Naive B cell (primary cell): ENCODE data around the gene FRMD4A. TPM values are rescaled to one million over a fixed set of nuclear protein-coding genes. Genes with fewer than 3 reads are reported as not detected.
A peak's percentile ranks its signal among the peaks of the same experiment; 100 is the strongest.
"Not testable (repeated sequence)": the region's sequence is repeated elsewhere in the genome, so short reads cannot be mapped to it uniquely, and the experiment has no call there.

Experiments
- ATAC-seq, 2 donors: fragments of 150-1000 bp; cut with Tn5 transposase; 2 replicates each; pipeline ENCODE4 v1.10.0; 2021; ENCODE audit warnings: low read depth in 2 of 2, mild to moderate bottlenecking in 2 of 2, moderate library complexity in 2 of 2
- DNase-seq: peaks from one replicate; pipeline ENCODE4 v3.0.0; 2022
- H3K27ac Mint-ChIP-seq, 6 donors: one replicate each; pipeline ENCODE4 v1.8.0; 2020 to 2022; ENCODE audit warnings: mild to moderate bottlenecking in 6 of 6, mixed read lengths in 6 of 6, moderate library complexity in 5 of 6, inconsistent platforms in 2 of 6
- H3K27me3 Mint-ChIP-seq, 3 donors: one replicate each; pipeline ENCODE4 v1.8.0; 2021 to 2022; ENCODE audit warnings: mixed read lengths in 3 of 3, mild to moderate bottlenecking in 1 of 3
- H3K36me3 Mint-ChIP-seq, 2 donors: one replicate each; pipeline ENCODE4 v1.8.0; 2020 to 2022; ENCODE audit warnings: mixed read lengths in 2 of 2, inconsistent platforms in 1 of 2, mild to moderate bottlenecking in 1 of 2
- H3K4me1 Mint-ChIP-seq, 3 donors: one replicate each; pipeline ENCODE4 v1.8.0; 2020 to 2022; ENCODE audit warnings: mixed read lengths in 3 of 3, inconsistent platforms in 1 of 3, mild to moderate bottlenecking in 1 of 3, moderate library complexity in 1 of 3
- H3K4me3 Mint-ChIP-seq, 8 donors: one replicate each; pipeline ENCODE4 v1.8.0; 2020 to 2022; ENCODE audit warnings: mild to moderate bottlenecking in 8 of 8, mixed read lengths in 8 of 8, moderate library complexity in 8 of 8, inconsistent platforms in 2 of 8
- H3K9me3 Mint-ChIP-seq, 7 donors: one replicate each; pipeline ENCODE4 v1.8.0; 2020 to 2022; ENCODE audit warnings: mixed read lengths in 7 of 7, mild to moderate bottlenecking in 5 of 7, inconsistent platforms in 2 of 7, moderate library complexity in 1 of 7
- polyA plus RNA-seq, 6 donors: library from polyadenylated mRNA; unstranded; fragments of 300-500 nt; fragmentation: Illumina TruSeq; gene quantifications; one replicate each; pipeline ENCODE4 v1.2.3, GENCODE V29; 2021; ENCODE audit warnings: low read depth in 6 of 6

The FRMD4A gene
- polyA plus RNA-seq, 6 donors from 2014 or later, result 0.09 to 0.20 (median 0.10) TPM; not detected in 3

- no peak overlapping the region for H3K27ac Mint-ChIP-seq
- H3K27me3 Mint-ChIP-seq, result peaks cover 31 to 61% (median 46%) of the 10 kb centered on the region in 3 donors
- DNase-seq (no peak), ATAC-seq (no peak)
- no peaks in the 10 kb centered on the region for H3K4me1 Mint-ChIP-seq
- no peak overlapping the region for H3K4me3 Mint-ChIP-seq
- H3K36me3 Mint-ChIP-seq, result peaks cover 0 to 8% of the 10 kb centered on the region in 2 donors
- H3K9me3 Mint-ChIP-seq, result peaks cover 0 to 36% (median 10%) of the 10 kb centered on the region in 7 donors
Measured at GRCh38 chr10:14156104-14156503, 174.6 kb downstream of the FRMD4A start.

- no peak for DNase-seq
- H3K27ac Mint-ChIP-seq, result no peak overlapping the region
Measured at GRCh38 chr10:14153570-14154055, 177.1 kb downstream of the FRMD4A start.

GRCh38 chr10:14151571-14151970 is 179.2 kb downstream of the FRMD4A start:
- H3K4me3 Mint-ChIP-seq, result no peak overlapping the region
- H3K36me3 Mint-ChIP-seq, result peaks cover 0 to 8% of the 10 kb centered on the region in 2 donors
- H3K27me3 Mint-ChIP-seq, result peaks cover 19 to 57% (median 31%) of the 10 kb centered on the region in 3 donors
- no peak for ATAC-seq
- no peak for DNase-seq
- peaks cover 0 to 34% (median 13%) of the 10 kb centered on the region in 7 donors for H3K9me3 Mint-ChIP-seq
- peak overlapping the region in 1 of 6 donors; percentile 67 for H3K27ac Mint-ChIP-seq
- no peaks in the 10 kb centered on the region for H3K4me1 Mint-ChIP-seq

More at GRCh38 chr10:14153570-14154055, 177.1 kb downstream of the FRMD4A start:
- Mint-ChIP-seq H3K4me3 (no peak overlapping the region), H3K4me1 (no peaks in the 10 kb centered on the region), H3K9me3 (peaks cover 0 to 43% (median 14%) of the 10 kb centered on the region in 7 donors), H3K36me3 (peaks cover 0 to 8% of the 10 kb centered on the region in 2 donors), H3K27me3 (peaks cover 23 to 63% (median 35%) of the 10 kb centered on the region in 3 donors)
- no peak for ATAC-seq

DNA sequence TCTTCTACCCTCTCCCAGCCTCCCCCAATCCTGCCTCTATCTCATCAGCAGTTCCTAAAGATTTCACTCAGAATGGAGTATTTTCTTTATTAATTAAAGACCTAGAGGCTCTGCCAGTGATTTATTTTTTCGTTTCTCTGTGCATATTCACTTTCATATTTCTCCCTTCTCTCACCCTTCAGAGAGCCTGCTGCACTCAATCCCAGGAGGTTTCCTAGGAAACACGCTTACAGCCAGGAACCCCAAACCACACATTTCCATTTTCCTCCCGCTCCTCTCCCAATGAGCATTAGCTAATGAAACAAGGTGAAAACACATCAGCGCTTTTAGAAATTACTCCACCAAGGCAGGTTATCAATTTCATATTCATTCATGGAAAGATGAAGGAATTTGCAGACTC is 180.2 kb downstream of the FRMD4A start:
- peak overlapping the region in 1 of 8 donors; percentile 11 for H3K4me3 Mint-ChIP-seq
- no peak overlapping the region for H3K27ac Mint-ChIP-seq
- no peaks in the 10 kb centered on the region for H3K4me1 Mint-ChIP-seq
- ATAC-seq, result no peak
- no peak for DNase-seq
- H3K36me3 Mint-ChIP-seq, result peaks cover 0 to 5% of the 10 kb centered on the region in 2 donors
- H3K9me3 Mint-ChIP-seq, result peaks cover 0 to 24% (median 9%) of the 10 kb centered on the region in 7 donors
- peaks cover 21 to 50% (median 33%) of the 10 kb centered on the region in 3 donors for H3K27me3 Mint-ChIP-seq

GRCh38 chr10:14146501-14146900 is 184.2 kb downstream of the FRMD4A start:
- Mint-ChIP-seq H3K27me3 (peaks cover 38 to 59% (median 59%) of the 10 kb centered on the region in 3 donors), H3K27ac (no peak overlapping the region), H3K4me3 (no peak overlapping the region), H3K4me1 (no peaks in the 10 kb centered on the region), H3K36me3 (no peaks in the 10 kb centered on the region), H3K9me3 (peaks cover 0 to 6% (median 3%) of the 10 kb centered on the region in 7 donors)
- ATAC-seq (no peak), DNase-seq (no peak)

DNA sequence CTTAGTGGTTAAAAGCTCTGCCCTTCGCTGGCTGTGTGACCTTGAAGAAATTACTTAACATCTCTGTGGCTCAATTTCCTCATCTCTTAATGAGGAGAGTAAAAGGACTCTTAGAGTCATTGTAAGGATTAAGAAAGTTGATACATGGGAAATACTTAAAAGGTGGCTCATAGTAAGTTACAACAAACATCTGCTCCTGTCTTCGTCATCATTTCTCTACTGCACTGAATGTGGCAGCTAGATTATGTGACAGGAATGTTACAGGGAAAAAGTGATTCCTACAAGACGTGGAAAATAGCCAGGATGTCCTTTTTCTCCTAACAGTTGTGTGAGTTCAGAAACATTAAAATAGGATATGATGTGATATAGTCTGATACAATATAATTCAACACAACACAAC is 184.7 kb downstream of the FRMD4A start:
- H3K36me3 Mint-ChIP-seq, result no peaks in the 10 kb centered on the region
- H3K27ac Mint-ChIP-seq, result no peak overlapping the region
- H3K9me3 Mint-ChIP-seq, result peaks cover 0 to 6% (median 3%) of the 10 kb centered on the region in 7 donors
- H3K27me3 Mint-ChIP-seq, result peaks cover 42 to 64% (median 63%) of the 10 kb centered on the region in 3 donors
- H3K4me3 Mint-ChIP-seq, result no peak overlapping the region
- DNase-seq (no peak), ATAC-seq (no peak)
- no peaks in the 10 kb centered on the region for H3K4me1 Mint-ChIP-seq

GRCh38 chr10:14144451-14144850 is 186.3 kb downstream of the FRMD4A start:
- H3K4me1 Mint-ChIP-seq, result no peaks in the 10 kb centered on the region
- H3K27ac Mint-ChIP-seq, result no peak overlapping the region
- DNase-seq, result no peak
- no peak for ATAC-seq
- no peak overlapping the region for H3K4me3 Mint-ChIP-seq
- H3K36me3 Mint-ChIP-seq, result no peaks in the 10 kb centered on the region
- H3K27me3 Mint-ChIP-seq, result peaks cover 50 to 65% (median 59%) of the 10 kb centered on the region in 3 donors
- H3K9me3 Mint-ChIP-seq, result peaks cover 0 to 2% (median 0%) of the 10 kb centered on the region in 7 donors

DNA sequence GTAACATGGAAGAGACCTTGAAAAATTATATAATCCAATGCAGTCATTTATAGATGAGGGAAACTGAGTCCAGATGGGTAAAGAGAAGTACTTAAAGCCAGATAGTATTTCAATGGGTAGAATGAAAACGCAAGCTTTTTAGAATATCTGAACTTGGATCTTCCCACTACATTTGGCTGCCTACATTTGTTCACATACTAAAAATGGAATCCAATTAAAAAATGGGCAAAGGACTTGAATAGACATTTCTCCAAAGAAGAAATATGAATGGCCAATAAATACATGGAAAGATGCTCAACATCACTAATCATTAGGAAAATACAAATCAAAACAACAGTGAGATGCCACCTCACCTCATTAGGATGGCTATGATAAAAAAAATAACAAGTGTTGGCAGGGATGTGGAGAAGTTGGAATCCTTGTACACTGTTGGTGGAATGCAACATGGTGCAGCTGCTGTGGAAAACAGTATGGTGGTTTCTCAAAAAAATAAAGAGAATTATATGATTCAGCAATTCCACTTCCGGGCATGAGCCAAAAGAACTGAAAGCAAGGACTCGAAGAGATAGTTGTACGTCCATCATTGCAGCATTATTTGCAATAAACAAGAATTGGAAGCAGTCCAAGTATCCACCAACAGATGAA is 188.0 kb downstream of the FRMD4A start:
- Mint-ChIP-seq H3K27ac (no peak overlapping the region), H3K4me3 (no peak overlapping the region), H3K4me1 (no peaks in the 10 kb centered on the region), H3K36me3 (no peaks in the 10 kb centered on the region), H3K27me3 (peaks cover 51 to 65% (median 53%) of the 10 kb centered on the region in 3 donors), H3K9me3 (peaks cover 0 to 2% (median 0%) of the 10 kb centered on the region in 7 donors)
- ATAC-seq, result no peak
- DNase-seq, result no peak

DNA sequence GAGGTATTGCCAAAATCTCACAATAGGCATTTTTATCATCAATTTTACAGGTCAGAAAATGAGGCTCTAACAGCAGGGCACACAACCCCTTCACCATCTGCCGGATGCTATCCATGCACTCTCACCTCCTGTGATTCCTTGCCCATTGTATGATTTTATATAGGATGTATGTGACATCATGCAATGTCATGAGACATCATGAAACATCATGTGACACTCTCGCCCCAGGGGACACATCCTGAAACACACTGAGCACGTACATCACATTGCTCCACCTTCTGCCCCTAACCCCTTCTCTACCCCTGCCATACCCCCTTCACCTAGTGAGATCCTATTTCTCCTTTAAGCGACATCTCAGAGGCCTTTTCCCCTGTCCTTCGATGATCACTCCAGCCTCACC is 189.4 kb downstream of the FRMD4A start:
- H3K27me3 Mint-ChIP-seq, result peaks cover 46 to 66% (median 51%) of the 10 kb centered on the region in 3 donors
- no peaks in the 10 kb centered on the region for H3K4me1 Mint-ChIP-seq
- no peak overlapping the region for H3K27ac Mint-ChIP-seq
- H3K9me3 Mint-ChIP-seq, result peaks cover 0 to 3% (median 0%) of the 10 kb centered on the region in 7 donors
- ATAC-seq, result no peak
- DNase-seq, result no peak
- H3K4me3 Mint-ChIP-seq, result peak overlapping the region in 1 of 8 donors; percentile 58
- H3K36me3 Mint-ChIP-seq, result no peaks in the 10 kb centered on the region

- Mint-ChIP-seq H3K27ac (no peak overlapping the region), H3K4me1 (no peaks in the 10 kb centered on the region), H3K36me3 (peaks cover 0 to 9% of the 10 kb centered on the region in 2 donors), H3K4me3 (no peak overlapping the region), H3K9me3 (peaks cover 0 to 7% (median 2%) of the 10 kb centered on the region in 7 donors), H3K27me3 (peaks cover 32 to 67% (median 40%) of the 10 kb centered on the region in 3 donors)
- no peak for ATAC-seq
- DNase-seq, result no peak
Measured at GRCh38 chr10:14137391-14137790, 193.3 kb downstream of the FRMD4A start.

DNA sequence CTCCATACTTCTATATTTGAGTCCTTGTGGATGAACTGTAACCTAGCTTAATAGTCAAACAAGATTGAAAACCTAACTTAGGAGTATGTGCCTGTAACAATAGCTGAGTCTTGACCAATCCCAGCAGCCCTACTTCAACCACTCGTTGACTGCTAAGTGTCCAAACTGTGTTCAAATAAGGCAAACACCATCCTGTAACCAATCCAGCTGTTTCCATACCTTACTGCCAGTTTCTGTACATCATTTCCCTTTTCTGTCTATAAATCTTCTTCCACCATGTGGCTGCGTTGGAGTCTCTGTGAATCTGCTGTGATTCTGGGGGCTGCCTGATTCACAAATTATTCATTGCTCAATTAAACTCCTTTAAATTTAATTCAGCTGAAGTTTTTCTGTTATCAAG is 195.5 kb downstream of the FRMD4A start:
- H3K9me3 Mint-ChIP-seq, result not testable (repeated sequence)

DNA sequence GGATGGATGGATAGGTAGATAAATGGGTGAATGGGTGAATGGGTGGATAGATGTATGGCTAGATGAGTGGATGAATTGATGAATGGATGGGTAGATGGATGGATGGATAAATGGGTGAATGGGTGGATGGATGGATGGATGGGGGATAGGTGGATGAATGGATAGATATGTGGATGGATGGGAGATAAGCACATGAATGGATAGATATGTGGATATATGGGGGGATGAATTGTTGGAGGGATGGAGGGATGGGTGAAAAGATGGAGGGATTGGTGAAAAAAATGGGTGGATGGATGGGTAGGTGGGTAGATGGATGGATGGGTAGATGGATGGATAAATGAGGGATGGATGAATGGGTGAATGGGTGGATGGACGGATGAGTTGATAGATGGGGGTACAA is 196.4 kb downstream of the FRMD4A start:
- ATAC-seq (no peak), DNase-seq (no peak)
- peaks cover 15 to 52% (median 31%) of the 10 kb centered on the region in 3 donors for H3K27me3 Mint-ChIP-seq
- H3K27ac Mint-ChIP-seq, result peak overlapping the region in 1 of 6 donors; percentile 81
- no peak overlapping the region for H3K4me3 Mint-ChIP-seq
- H3K4me1 Mint-ChIP-seq, result no peaks in the 10 kb centered on the region
- peaks cover 0 to 9% of the 10 kb centered on the region in 2 donors for H3K36me3 Mint-ChIP-seq
- peaks cover 0 to 7% (median 1%) of the 10 kb centered on the region in 7 donors for H3K9me3 Mint-ChIP-seq

More for the DNA sequence above, 195.5 kb downstream of the FRMD4A start:
- ATAC-seq, DNase-seq, H3K27ac Mint-ChIP-seq, H3K36me3 Mint-ChIP-seq, H3K4me3 Mint-ChIP-seq, H3K4me1 Mint-ChIP-seq: not testable (repeated sequence)
- H3K27me3 Mint-ChIP-seq, result peaks cover 15 to 54% (median 32%) of the 10 kb centered on the region in 3 donors

- DNase-seq (no peak), ATAC-seq (no peak)
- H3K4me3 Mint-ChIP-seq, result no peak overlapping the region
- peaks cover 6 to 9% (median 9%) of the 10 kb centered on the region in 3 donors for H3K4me1 Mint-ChIP-seq
- peaks cover 7 to 44% (median 43%) of the 10 kb centered on the region in 3 donors for H3K27me3 Mint-ChIP-seq
- peaks cover 0 to 7% (median 0%) of the 10 kb centered on the region in 7 donors for H3K9me3 Mint-ChIP-seq
- no peak overlapping the region for H3K27ac Mint-ChIP-seq
- H3K36me3 Mint-ChIP-seq, result peaks cover 0 to 9% of the 10 kb centered on the region in 2 donors
Measured at GRCh38 chr10:14131261-14131960, 199.3 kb downstream of the FRMD4A start.
